ENCODE measurements around the gene PTPRM. TPM values are rescaled to one million over a fixed set of nuclear protein-coding genes. Genes with fewer than 3 reads are reported as not detected.

PTPRM gene
- total and polyA plus RNA-seq, 2 donors (not counting 3 experiments of a cell fraction or from before 2014, with no cell fraction given): 37.4 to 43.7 TPM

- Histone ChIP-seq H3K4me2 (ENCODE audit: insufficient read depth, low read length) (no peak overlapping the region), H2AFZ (ENCODE audit: low read depth, low read length) (no peak overlapping the region), H4K20me1 (replicated peaks; ENCODE audit: control insufficient read depth, extremely low read depth, insufficient read depth, low read length) (no peaks in the 10 kb centered on the region), H3K27ac (ENCODE audit: insufficient read depth, low read depth, low read length) (no peak overlapping the region), H3K4me1 (ENCODE audit: control insufficient read depth, extremely low read depth, insufficient read depth, low read length) (no peaks in the 10 kb centered on the region), H3K27me3 (ENCODE audit: control insufficient read depth in 2 of 2, insufficient read depth in 2 of 2, low read length in 2 of 2) (no peaks in the 10 kb centered on the region), H3K9ac (replicated peaks; ENCODE audit: extremely low read depth, insufficient read depth, low read length) (no peak overlapping the region), H3K36me3 (ENCODE audit: control insufficient read depth in 2 of 2, extremely low read depth in 1 of 2, insufficient read depth in 2 of 2, low read length in 2 of 2) (no peaks in the 10 kb centered on the region), H3K9me1 (replicated peaks; ENCODE audit: control insufficient read depth, extremely low read depth, insufficient read depth, low read length) (no peaks in the 10 kb centered on the region), H3K9me3 (replicated peaks; ENCODE audit: control insufficient read depth, insufficient read depth, low read length) (no peaks in the 10 kb centered on the region), H3K79me2 (ENCODE audit: control insufficient read depth, insufficient read depth, low read length) (no peaks in the 10 kb centered on the region), H3K4me3 (replicated peaks in 1 of 3; ENCODE audit: insufficient read depth in 1 of 3, low read depth in 1 of 3, low read length in 3 of 3) (no peak overlapping the region)
- no peak for TF ChIP-seq POLR2AphosphoS5 (IDR thresholded peaks at IDR 0.05; ENCODE audit: insufficient read depth, low read depth, low read length)
- no peak for TF ChIP-seq FOS (IDR thresholded peaks at IDR 0.05; ENCODE audit: borderline replicate concordance, insufficient read depth, low read length)
- TF ChIP-seq EZH2 (IDR thresholded peaks at IDR 0.05; ENCODE audit: borderline replicate concordance, low read depth, low read length, severe bottlenecking): no peak
- TF ChIP-seq JUN (IDR thresholded peaks at IDR 0.05; ENCODE audit: borderline replicate concordance, insufficient read depth, insufficient read length, low read depth): no peak
- TF ChIP-seq CTCF (IDR thresholded peaks at IDR 0.05; ENCODE audit: extremely low read depth in 1 of 2, insufficient read depth in 1 of 2, low read depth in 1 of 2, low read length in 2 of 2): no peak
- no peak for TF ChIP-seq POLR2A (IDR thresholded peaks at IDR 0.05; ENCODE audit: low read depth, low read length)
- TF ChIP-seq MYC (IDR thresholded peaks at IDR 0.05; ENCODE audit: low read depth, low read length): no peak
- TF ChIP-seq MAX (IDR thresholded peaks at IDR 0.05; ENCODE audit: insufficient read depth, insufficient read length): no peak
- TF ChIP-seq GATA2 (IDR thresholded peaks at IDR 0.05; ENCODE audit: insufficient read depth, insufficient read length, low read depth, low read length): no peak
- dilution Hi-C loops (cut with MboI; ENCODE audit: extremely low pct_ligation_motif_present, low sequenced_read_pairs) (no loop called here), intact Hi-C loops (cut with micrococcal nuclease) (no loop called here)
- CTCF ChIA-PET: no interaction called here
- FAIRE-seq: no peak
- POLR2A ChIA-PET: no interaction called here
- DNase-seq (ENCODE audit: low read depth, low spot score): no peak
- BruUV-seq (replicated peaks): no TSS peak
Measured at GRCh38 chr18:8411492-8411891, 844.4 kb downstream of the PTPRM start.

Data from endothelial cell of umbilical vein (primary cell).